ENCODE measurements around the gene XPNPEP3. TPM values are rescaled to one million over a fixed set of nuclear protein-coding genes. Genes with fewer than 3 reads are reported as not detected.
A peak's percentile ranks its signal among the peaks of the same experiment; 100 is the strongest.

Gene XPNPEP3
- total and polyA plus RNA-seq, 2 of the 4 experiments (the other 2 are of a cell fraction), result 9.3 to 10.9 TPM

- peaks cover 17% of the 10 kb centered on the region for H3K36me3 ChIP-seq (ENCODE audit: control insufficient read depth, insufficient read depth, low read length)
- no peak overlapping the region for H4K91ac ChIP-seq (ENCODE audit: insufficient read depth, low read depth, low read length)
- no CpG with 5 or more reads among the region's 2 CpGs for WGBS, 2 experiments (ENCODE audit: extremely low coverage in 2 of 2, insufficient read length in 1 of 2)
- ChIA-PET CTCF (no interaction called here), POLR2A (ENCODE audit: unreplicated experiment) (no interaction called here)
- no peak for DNase-seq
- BruUV-seq (replicated peaks), result TSS peak; percentile 12
- H3K18ac ChIP-seq (ENCODE audit: low read depth, low read length), result no peak overlapping the region
- H4K20me1 ChIP-seq (ENCODE audit: insufficient read depth, low read length), result no peaks in the 10 kb centered on the region; the same call in none of the 2 replicates
- H2BK15ac ChIP-seq (ENCODE audit: low read depth, low read length), result no peak overlapping the region
- dilution Hi-C loops (cut with HindIII; ENCODE audit: low sequenced_read_pairs, unreplicated experiment) (no loop called here), intact Hi-C loops (cut with micrococcal nuclease) (loop anchor here (5.0 kb wide), 1 partner anchor 69 kb away; no protein-coding TSS in a partner anchor), in situ Hi-C loops (cut with MboI; ENCODE audit: low sequenced_read_pairs) (loop anchor here (10.0 kb wide), 1 partner anchor 131 kb away; no protein-coding TSS in a partner anchor)
- no peak overlapping the region for H2AFZ ChIP-seq (replicated peaks; ENCODE audit: low read length, poor library complexity)
- H2AK9ac ChIP-seq (replicated peaks; ENCODE audit: low read depth, low read length, poor library complexity), result no peak overlapping the region
- 0 out of 4 replicates have a peak overlapping the region, but pooled peaks of 1 of the 2 experiments have one; percentile 30 for H4K8ac ChIP-seq (ENCODE audit: low read depth in 2 of 2, low read length in 2 of 2)
- peak overlapping the region; percentile 10; the same call in 1 of the 2 replicates for H3K4ac ChIP-seq (ENCODE audit: low read depth, low read length)
- TF ChIP-seq FOS (IDR thresholded peaks at IDR 0.05; ENCODE audit: low read depth, low read length) (no peak), RCOR1 (IDR thresholded peaks at IDR 0.05; ENCODE audit: insufficient replicate concordance, low read length) (no peak), NFE2L2 (IDR thresholded peaks at IDR 0.05; ENCODE audit: low read depth, low read length) (no peak), USF2 (IDR thresholded peaks at IDR 0.05; ENCODE audit: low read depth, low read length) (no peak), CEBPB (IDR thresholded peaks at IDR 0.05; ENCODE audit: low read depth, low read length) (no peak), ELK1 (IDR thresholded peaks at IDR 0.05; ENCODE audit: borderline replicate concordance, low read depth, low read length) (no peak), CHD1 (IDR thresholded peaks at IDR 0.05; ENCODE audit: low read depth, low read length) (no peak), MAZ (IDR thresholded peaks at IDR 0.05; ENCODE audit: borderline replicate concordance, low read depth, low read length) (no peak), MAFK (IDR thresholded peaks at IDR 0.05; ENCODE audit: low read depth, low read length) (no peak), POLR2A (IDR thresholded peaks at IDR 0.05; ENCODE audit: low read depth, low read length) (no peak), MXI1 (IDR thresholded peaks at IDR 0.05; ENCODE audit: borderline replicate concordance, low read depth, low read length) (no peak), RFX5 (IDR thresholded peaks at IDR 0.05; ENCODE audit: low read depth, low read length) (no peak), CTCF (conservative IDR thresholded peaks at IDR 0.05; ENCODE audit: low read depth, low read length) (no peak), RAD21 (IDR thresholded peaks at IDR 0.05; ENCODE audit: low read length) (no peak), BHLHE40 (IDR thresholded peaks at IDR 0.05; ENCODE audit: low read depth, low read length) (no peak), SMC3 (IDR thresholded peaks at IDR 0.05; ENCODE audit: low read depth, low read length) (no peak)
- H2BK20ac ChIP-seq (ENCODE audit: low read depth, low read length), result no peak overlapping the region
- H2BK120ac ChIP-seq (ENCODE audit: low read depth, low read length), result no peak overlapping the region
- H3K79me1 ChIP-seq (ENCODE audit: low read depth in 1 of 2, low read length in 2 of 2), result peaks cover 27 to 46% of the 10 kb centered on the region in 2 experiments
- H3K23ac ChIP-seq (ENCODE audit: low read depth, low read length), result peak overlapping the region; percentile 71; the same call in 1 of the 2 replicates
- H3K4me3 ChIP-seq (ENCODE audit: insufficient read depth, low read depth, low read length), result no peak overlapping the region
- no peak overlapping the region for H2BK5ac ChIP-seq (ENCODE audit: low read depth, low read length, poor library complexity, severe bottlenecking)
- H3K27me3 ChIP-seq (ENCODE audit: control insufficient read depth, insufficient read depth, low read length), result no peaks in the 10 kb centered on the region
- H3K4me1 ChIP-seq (ENCODE audit: control insufficient read depth, insufficient read depth, low read length), result peaks cover 2% of the 10 kb centered on the region; the same call in 1 of the 2 replicates
- peak overlapping the region; percentile 36; the same call in 1 of the 2 replicates for H2AK5ac ChIP-seq (ENCODE audit: low read depth, low read length)
- no peak overlapping the region for H4K5ac ChIP-seq (ENCODE audit: low read depth, low read length)
- no peak for ATAC-seq (ENCODE audit: low read depth)
- no peak overlapping the region for H3K9ac ChIP-seq (ENCODE audit: low read depth, low read length)
- H3K9me1 ChIP-seq (ENCODE audit: insufficient read depth, low read length), result peaks cover 4% of the 10 kb centered on the region
- H3K4me2 ChIP-seq (ENCODE audit: low read depth, low read length), result peak overlapping the region; percentile 18; the same call in 1 of the 2 replicates
- H3K27ac ChIP-seq (ENCODE audit: insufficient read depth, low read length), result no peak overlapping the region
- H3K56ac ChIP-seq (ENCODE audit: extremely low read depth, insufficient read depth, low read length), result no peak overlapping the region
- H3K9me3 ChIP-seq (ENCODE audit: control insufficient read depth, insufficient read depth, low read length), result no peaks in the 10 kb centered on the region
- H3K14ac ChIP-seq (replicated peaks; ENCODE audit: low read depth, low read length), result peak overlapping the region; percentile 55
Measured at GRCh38 chr22:40953471-40953870, 96.5 kb downstream of the XPNPEP3 start.
